Peyer's patch (tissue), 4 donors: Measurements from ENCODE around the gene IL1RAPL1. TPM values are rescaled to one million over a fixed set of nuclear protein-coding genes. Genes with fewer than 3 reads are reported as not detected.

Source experiments
- DNase-seq, 3 donors: peaks; one replicate each; pipeline ENCODE4 v3.0.0-alpha.2; 2017 to 2019
- H3K27ac ChIP-seq, 4 donors: fragments of 200-600 bp; sonication (generic); one replicate each; pipeline ENCODE4 v1.5.1; 2016 to 2019
- H3K27me3 ChIP-seq, 2 donors: fragments of 200-600 bp; sonication (generic); one replicate each; pipeline ENCODE4 v1.5.1; 2019
- H3K36me3 ChIP-seq, 3 donors: fragments of 200-600 bp; sonication (generic); one replicate each; pipeline ENCODE4 v1.5.1; 2016 to 2019
- H3K4me1 ChIP-seq, 4 donors: fragments of 200-600 bp; sonication (generic); one replicate each; pipeline ENCODE4 v1.5.1; 2016 to 2019
- H3K4me3 ChIP-seq, 4 donors: fragments of 200-600 bp; sonication (generic); 1 replicate in 3 of 4; 2 replicates in 1 of 4; pipeline ENCODE4 v1.5.1; 2016 to 2019; ENCODE audit warnings: mild to moderate bottlenecking in 1 of 4
- H3K9me3 ChIP-seq, 4 donors: fragments of 200-600 bp; sonication (generic); one replicate each; pipeline ENCODE4 v1.5.1; 2016 to 2019; ENCODE audit warnings: mild to moderate bottlenecking in 1 of 4
- POLR2A ChIP-seq, 2 donors: fragments of 450-650 bp; IDR thresholded peaks; one replicate each; pipeline ENCODE4 v1.5.1; 2017; ENCODE audit warnings: antibody characterized with exemption in 2 of 2, mild to moderate bottlenecking in 2 of 2, moderate library complexity in 2 of 2
- total RNA-seq, 4 donors: library from RNA; depleted of rRNA; stranded (reverse); fragments of >200 nt; gene quantifications; one replicate each; pipeline ENCODE4 v1.1.0, GENCODE V29; 2016
- TF ChIP-seq, protein P1 (sequence below), 6 experiments: fragments of 450-650 bp in 4 of 6; fragments of 200-600 bp in 2 of 6; sonication (generic) in 1 of 6; IDR thresholded peaks; one replicate each; pipeline ENCODE4 v1.5.1; 2017 to 2019; ENCODE audit warnings: antibody characterized with exemption in 6 of 6, mild to moderate bottlenecking in 3 of 6, moderate library complexity in 1 of 6

The IL1RAPL1 gene
- total RNA-seq, 4 donors from 2014 or later, result not detected

DNA sequence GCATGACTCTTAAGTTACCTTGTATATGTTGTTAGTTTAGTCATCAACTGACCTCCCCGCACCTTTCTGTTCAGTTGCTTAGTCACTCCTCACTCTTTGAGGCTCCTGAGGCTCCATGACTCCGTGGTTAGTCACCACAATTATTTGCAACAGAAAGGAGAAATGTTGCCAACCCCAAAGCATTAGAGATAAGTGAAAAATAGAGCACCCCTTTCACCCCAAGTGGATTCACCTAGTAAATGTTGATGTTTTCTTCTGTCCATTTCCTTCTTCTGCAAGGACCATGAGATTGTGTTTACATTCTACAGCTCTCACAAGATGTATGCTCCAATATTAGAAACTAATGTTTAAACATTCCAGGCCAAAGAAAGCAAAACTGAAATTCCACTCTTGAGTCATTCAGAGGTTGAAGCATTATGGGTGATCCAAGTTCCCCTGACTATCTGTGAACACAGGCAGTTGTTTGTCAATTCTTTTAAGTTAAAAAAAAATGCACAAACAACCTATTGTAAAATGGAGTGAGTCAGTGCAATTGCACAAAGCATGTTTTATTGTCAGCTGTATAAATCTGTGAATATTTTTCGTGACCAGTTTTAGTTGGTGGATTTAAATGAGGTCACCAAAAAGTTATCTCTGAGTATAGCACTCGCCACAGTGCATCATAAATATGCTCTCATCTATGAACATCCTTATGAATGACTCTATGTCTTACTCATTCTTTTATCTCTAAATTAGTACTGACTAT is 1075.7 kb downstream of the IL1RAPL1 start:
- H3K9me3 ChIP-seq, result no peaks in the 10 kb centered on the region
- H3K27ac ChIP-seq, result peak overlapping the region in 1 of 4 donors; percentile 12
- no peaks in the 10 kb centered on the region for H3K36me3 ChIP-seq
- no peak for TF ChIP-seq POLR2A (IDR thresholded peaks at IDR 0.05)
- TF ChIP-seq, protein P1, sequence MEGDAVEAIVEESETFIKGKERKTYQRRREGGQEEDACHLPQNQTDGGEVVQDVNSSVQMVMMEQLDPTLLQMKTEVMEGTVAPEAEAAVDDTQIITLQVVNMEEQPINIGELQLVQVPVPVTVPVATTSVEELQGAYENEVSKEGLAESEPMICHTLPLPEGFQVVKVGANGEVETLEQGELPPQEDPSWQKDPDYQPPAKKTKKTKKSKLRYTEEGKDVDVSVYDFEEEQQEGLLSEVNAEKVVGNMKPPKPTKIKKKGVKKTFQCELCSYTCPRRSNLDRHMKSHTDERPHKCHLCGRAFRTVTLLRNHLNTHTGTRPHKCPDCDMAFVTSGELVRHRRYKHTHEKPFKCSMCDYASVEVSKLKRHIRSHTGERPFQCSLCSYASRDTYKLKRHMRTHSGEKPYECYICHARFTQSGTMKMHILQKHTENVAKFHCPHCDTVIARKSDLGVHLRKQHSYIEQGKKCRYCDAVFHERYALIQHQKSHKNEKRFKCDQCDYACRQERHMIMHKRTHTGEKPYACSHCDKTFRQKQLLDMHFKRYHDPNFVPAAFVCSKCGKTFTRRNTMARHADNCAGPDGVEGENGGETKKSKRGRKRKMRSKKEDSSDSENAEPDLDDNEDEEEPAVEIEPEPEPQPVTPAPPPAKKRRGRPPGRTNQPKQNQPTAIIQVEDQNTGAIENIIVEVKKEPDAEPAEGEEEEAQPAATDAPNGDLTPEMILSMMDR (IDR thresholded peaks at IDR 0.05), result no peak
- no peaks in the 10 kb centered on the region for H3K27me3 ChIP-seq
- H3K4me1 ChIP-seq, result no peaks in the 10 kb centered on the region
- H3K4me3 ChIP-seq, result no peak overlapping the region
- no peak for DNase-seq

DNA sequence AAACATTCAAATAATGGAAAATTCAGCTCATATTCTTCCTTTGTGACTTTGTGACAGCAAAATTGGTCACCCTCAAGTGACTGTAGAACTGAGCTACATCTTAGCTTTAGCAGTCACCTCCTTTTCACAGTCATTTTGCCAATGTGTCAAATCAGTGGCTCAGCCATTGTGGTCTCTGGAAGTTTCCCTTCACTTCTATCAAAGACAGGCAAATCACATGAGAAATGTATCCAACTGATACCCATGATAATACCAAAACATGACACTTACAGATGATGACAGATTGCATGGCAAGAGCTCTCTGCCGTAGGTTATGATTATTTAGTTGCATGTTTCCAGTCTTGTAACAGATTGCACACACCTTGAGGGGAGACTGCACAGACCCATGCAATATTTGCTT is 1078.3 kb downstream of the IL1RAPL1 start:
- no peaks in the 10 kb centered on the region for H3K36me3 ChIP-seq
- H3K9me3 ChIP-seq, result no peaks in the 10 kb centered on the region
- no peak for TF ChIP-seq POLR2A (IDR thresholded peaks at IDR 0.05)
- TF ChIP-seq, protein P1 (IDR thresholded peaks at IDR 0.05), result no peak
- no peaks in the 10 kb centered on the region for H3K27me3 ChIP-seq
- H3K27ac ChIP-seq, result no peak overlapping the region
- H3K4me3 ChIP-seq, result no peak overlapping the region
- no peaks in the 10 kb centered on the region for H3K4me1 ChIP-seq
- DNase-seq, result no peak

DNA sequence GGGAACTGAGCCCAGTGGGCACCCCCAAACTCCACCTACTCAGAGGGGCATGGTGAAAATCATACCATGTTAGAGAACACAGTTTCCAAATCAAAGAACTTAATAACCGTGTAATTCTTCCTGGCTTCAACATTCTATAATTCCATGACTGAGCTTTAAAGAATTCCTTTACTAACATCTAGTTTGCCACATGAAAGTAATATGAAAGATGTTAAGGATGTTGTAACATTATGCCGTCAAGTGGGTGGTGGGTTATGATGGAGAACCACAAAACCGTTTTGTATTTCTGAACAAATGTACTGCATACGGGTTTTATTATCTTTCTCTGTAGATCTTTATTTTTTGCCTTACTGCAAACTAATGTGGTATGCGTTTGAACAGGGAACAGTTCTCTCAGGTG is 1079.1 kb downstream of the IL1RAPL1 start:
- Histone ChIP-seq H3K4me1 (no peaks in the 10 kb centered on the region), H3K27ac (no peak overlapping the region), H3K9me3 (no peaks in the 10 kb centered on the region), H3K4me3 (no peak overlapping the region), H3K36me3 (no peaks in the 10 kb centered on the region), H3K27me3 (no peaks in the 10 kb centered on the region)
- TF ChIP-seq, protein P1 (IDR thresholded peaks at IDR 0.05), result no peak
- no peak for TF ChIP-seq POLR2A (IDR thresholded peaks at IDR 0.05)
- DNase-seq, result no peak

DNA sequence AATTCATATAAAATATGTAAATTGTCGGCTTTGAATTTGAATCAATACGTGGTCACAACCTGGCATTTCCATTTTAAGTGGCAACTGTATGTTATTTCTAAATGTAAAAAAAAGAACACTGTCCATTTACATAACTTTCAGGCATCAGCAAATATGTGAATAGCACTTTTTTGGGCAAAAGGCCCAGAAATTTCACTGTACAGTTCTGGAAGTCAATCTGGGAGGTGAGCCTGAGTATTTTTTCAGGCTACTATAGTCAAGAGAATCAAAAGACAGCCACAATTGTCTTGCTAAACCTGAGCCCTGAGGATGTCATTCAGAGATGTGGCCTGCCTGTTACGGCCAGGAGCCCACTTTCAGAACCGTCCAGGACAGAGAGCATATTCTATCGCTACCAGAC is 1084.2 kb downstream of the IL1RAPL1 start:
- Histone ChIP-seq H3K27ac (no peak overlapping the region), H3K4me1 (no peaks in the 10 kb centered on the region), H3K27me3 (no peaks in the 10 kb centered on the region), H3K9me3 (no peaks in the 10 kb centered on the region), H3K36me3 (no peaks in the 10 kb centered on the region), H3K4me3 (no peak overlapping the region)
- DNase-seq, result no peak
- TF ChIP-seq, protein P1 (IDR thresholded peaks at IDR 0.05), result no peak
- no peak for TF ChIP-seq POLR2A (IDR thresholded peaks at IDR 0.05)

DNA sequence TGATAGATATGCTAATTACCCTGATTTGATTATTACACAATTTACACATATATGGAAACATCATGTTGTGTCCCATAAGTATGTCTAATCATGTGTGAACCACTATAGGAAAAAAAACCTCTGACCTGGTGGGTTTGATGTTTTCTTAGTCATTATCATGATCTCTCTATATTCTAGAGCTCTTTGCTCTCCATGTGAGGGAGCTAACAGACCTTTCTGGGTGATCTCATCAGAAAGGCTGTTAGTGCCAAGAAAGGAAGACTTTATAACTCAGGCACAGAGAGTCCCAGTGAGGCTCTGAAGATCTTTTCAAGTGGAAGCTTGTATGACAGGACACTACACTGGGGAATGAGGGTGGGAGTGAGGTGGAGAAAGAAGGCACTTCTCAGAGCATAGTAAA is 1100.4 kb downstream of the IL1RAPL1 start:
- TF ChIP-seq, protein P1 (IDR thresholded peaks at IDR 0.05), result no peak
- no peak for TF ChIP-seq POLR2A (IDR thresholded peaks at IDR 0.05)
- no peak for DNase-seq

More for the DNA sequence above, 1100.4 kb downstream of the IL1RAPL1 start:
- H3K9me3 ChIP-seq, result no peaks in the 10 kb centered on the region
- H3K36me3 ChIP-seq, result no peaks in the 10 kb centered on the region
- H3K27ac ChIP-seq, result no peak overlapping the region
- no peaks in the 10 kb centered on the region for H3K4me1 ChIP-seq
- H3K4me3 ChIP-seq, result no peak overlapping the region
- H3K27me3 ChIP-seq, result no peaks in the 10 kb centered on the region
